Activated CD4-positive, CD25-positive, alpha-beta regulatory T cell treated with anti-CD3 and anti-CD28 coated beads, Interleukin-2, amount 50 U/mL, for 24 hours (primary cell): ENCODE results near the gene NT5C.
"Not testable (repeated sequence)": the region's sequence is repeated elsewhere in the genome, so short reads cannot be mapped to it uniquely, and the experiment has no call there.

Experiments
- ATAC-seq, 2 donors: fragments of 150-1000 bp; cut with Tn5 transposase; one replicate each; pipeline ENCODE4 v1.10.0; 2021; ENCODE audit warnings: mild to moderate bottlenecking in 1 of 2, moderate library complexity in 1 of 2

NT5C gene

DNA sequence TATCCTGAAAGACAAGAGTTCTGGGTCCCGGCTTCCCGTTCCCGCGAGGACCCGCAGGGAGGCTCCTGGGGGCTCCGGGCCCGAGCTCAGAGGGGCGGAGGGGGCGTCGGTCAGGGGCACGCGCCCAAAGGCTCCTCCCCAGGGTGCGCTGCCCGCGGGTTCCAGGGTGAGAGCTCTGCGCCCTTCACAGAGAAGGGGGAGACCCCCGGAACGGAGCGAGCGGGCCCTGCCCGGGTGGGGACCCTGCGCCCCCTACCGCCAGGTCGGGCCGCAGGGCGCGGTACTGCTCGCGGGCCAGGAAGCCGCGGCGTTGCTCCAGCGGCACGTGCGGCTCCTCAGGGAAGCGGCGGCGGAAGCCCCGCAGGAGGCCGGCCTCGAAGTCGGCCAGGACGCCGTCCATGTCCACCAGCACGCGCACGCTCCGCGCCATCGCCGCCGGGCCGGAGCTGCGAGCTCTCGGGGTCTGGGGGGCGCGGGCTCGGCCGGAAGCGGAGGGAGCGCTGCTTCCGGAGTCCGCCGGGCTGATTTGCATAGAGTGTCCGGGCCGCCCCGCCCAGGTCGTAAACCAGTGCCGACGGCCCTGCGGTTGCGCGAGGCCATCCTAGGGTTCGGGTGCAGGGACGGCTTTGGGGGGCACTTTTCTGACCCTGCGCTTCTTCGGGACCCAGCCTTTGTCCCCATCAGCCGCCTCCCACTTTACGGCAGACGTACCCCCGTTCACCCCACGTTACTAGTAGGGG is at the start of gene NT5C:
Gene NT5C, minus strand, starts transcription at position 465 of the 740 bp plus-strand sequence. Its CDS starts 35 bp downstream, at position 430.
- ATAC-seq: peak; percentile 82 to 83

DNA sequence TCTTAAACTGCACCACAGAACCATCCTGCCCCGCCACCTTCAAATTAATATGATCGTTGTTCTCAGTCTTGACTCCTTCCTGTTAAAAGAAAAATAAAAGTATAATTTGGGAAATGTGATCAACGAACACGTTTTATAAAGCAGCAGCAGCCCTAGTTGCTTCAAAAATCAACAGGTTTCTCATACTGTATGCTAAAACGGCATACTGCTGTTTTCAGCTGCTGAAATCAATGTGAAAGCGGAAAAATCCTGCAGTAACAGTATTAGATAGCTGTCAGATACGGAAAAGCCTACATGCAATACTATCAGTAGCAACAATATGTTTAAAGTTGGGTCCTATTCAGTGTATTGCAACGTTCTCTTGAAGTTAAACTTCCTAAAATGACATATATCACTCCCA is 49.6 kb upstream of the NT5C start:
- no peak for ATAC-seq

DNA sequence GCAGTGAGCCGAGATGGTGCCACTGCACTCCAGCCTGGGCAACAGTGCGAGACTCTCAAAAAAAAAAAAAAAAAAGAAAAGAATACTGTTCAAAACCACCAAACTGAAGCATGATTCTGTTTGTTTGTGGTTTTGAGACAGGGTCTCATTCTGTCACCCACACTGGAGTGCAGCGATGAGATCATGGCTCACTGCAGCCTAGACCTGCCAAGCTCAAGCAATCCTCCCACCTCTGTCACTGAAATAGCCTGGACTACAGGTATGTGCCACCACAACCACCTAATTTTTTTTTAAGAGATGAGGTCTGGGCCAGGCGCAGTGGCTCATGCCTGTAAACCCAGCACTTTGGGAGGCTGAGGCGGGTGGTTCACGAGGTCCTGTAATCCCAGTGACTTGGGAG is 46.9 kb upstream of the NT5C start:
- ATAC-seq: no peak

DNA sequence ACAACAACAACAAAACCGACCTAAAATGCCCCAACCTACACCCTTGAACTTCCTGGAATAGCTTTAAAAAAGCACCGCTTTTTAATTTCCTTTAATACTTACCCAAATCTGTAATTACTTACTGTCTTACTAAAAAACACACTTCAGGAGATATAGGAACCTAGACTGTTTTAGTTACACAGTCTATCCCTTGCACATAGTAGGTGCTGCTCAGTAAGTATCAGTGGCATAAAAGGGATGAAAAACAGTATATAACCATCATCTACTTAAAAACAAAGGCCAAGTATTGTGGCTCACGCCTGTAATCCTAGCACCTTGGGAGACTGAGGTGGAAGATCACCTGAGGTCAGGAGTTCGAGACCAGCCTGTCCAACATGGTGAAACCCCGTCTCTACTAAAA is 45.1 kb upstream of the NT5C start:
- ATAC-seq: no peak

DNA sequence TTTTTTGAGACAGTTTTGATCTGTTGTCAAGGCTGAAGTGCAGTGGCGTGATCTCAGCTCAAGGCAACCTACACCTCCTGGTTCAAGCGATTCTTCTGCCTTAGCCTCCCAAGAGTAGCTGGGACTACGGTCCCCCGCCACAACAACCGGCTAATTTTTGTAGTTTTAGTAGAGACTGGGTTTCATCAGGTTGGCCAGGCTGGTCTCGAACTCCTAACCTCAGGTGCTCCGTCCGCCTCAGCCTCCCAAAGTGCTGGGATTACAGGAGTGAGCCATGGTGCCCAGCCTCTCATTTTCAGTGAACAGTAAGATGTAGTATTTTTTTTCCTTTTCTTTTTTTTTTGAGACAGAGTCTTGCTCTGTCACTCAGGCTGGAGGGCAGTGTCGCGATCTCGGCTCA is 43.5 kb upstream of the NT5C start:
- ATAC-seq: no peak

DNA sequence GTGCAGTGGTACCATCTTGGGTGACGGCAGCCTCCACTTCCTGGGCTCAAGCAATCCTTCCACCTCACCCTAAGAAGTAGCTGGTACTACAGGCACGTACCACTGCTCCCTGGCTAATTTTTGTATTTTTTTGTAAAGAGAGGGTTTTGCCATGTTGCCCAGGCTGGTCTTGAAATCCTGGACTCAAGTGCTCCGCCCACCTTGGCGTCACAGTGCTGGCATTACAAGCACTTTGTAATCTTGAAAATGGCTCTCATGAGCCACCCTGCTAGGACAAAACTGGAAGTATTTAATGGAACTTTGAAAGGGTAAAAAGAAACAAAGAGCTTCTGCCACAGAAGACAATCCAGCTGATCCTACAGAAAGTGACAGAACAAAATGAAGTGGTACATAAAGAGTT is 42.0 kb upstream of the NT5C start:
- no peak for ATAC-seq

DNA sequence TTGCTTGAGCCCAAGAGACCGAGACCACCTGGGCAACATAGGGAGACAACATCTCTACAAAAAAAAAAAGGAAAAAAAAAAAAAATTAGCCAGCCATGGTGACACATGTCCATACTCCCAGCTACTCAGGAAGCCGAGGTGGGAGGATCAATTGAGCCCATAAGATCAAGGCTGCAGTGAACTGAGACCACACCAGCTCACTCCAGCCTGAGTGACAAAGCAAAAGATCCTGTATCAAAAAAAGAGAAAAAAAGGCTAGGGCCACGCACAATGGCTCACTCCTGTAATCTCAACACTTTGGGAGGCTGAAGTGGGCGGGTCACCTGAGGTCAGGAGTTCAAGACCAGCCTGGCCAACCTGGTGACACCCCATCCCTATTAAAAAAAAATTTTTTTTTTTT is 37.5 kb upstream of the NT5C start:
- ATAC-seq: no peak

DNA sequence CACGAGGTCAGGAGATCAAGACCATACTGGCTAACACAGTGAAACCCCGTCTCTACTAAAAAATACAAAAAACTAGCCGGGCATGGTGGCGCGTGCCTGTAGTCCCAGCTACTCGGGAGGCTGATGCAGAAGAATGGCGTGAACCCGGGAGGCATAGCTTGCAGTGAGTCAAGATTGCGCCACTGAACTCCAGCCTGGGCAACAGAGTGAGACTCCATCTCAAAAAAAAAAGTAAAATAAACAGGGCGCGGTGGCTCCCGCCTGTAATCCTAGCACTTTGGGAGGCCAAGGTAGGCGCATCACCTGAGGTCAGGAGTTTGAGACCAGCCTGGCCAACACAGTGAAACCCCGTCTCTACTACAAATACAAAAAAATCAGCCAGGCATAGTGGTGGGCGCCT is 33.1 kb upstream of the NT5C start:
- ATAC-seq: not testable (repeated sequence)

DNA sequence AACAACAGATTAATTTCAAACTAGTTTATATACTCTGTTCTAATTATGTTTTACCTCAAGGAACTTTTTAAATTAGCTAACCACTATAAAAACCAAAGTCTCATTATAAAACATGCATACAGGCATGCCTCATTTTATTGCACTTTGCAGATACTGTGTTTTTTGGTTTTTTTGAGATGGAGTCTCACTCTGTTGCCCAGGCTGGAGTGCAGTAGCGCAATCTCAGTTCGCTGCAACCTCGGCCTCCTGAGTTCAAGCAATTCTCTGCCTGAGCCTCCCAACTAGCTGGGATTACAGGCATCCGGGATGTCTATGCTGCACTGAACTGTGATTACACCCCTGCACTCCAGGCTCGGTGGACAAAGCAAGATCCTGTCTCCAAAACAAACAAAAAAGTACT is 31.5 kb upstream of the NT5C start:
- ATAC-seq: no peak

DNA sequence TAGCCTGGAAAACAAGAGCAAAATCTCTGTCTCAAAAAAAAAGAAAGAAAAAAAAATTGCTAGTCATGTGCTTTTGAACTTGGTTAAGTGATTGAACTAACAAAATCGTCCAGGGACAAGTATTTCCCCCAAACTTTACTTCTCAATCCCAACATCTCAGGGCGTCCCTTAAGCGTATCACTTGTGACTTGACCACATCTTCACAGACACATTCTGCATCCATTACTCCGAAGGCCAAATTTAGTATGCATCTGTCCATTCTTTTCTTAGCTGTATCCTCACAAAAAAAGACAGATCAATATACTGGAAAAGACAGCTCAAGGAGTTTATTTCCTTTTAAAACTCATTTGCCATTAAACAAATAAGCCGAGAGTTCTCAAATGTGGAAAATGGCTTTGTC is 28.7 kb upstream of the NT5C start:
- ATAC-seq: no peak

DNA sequence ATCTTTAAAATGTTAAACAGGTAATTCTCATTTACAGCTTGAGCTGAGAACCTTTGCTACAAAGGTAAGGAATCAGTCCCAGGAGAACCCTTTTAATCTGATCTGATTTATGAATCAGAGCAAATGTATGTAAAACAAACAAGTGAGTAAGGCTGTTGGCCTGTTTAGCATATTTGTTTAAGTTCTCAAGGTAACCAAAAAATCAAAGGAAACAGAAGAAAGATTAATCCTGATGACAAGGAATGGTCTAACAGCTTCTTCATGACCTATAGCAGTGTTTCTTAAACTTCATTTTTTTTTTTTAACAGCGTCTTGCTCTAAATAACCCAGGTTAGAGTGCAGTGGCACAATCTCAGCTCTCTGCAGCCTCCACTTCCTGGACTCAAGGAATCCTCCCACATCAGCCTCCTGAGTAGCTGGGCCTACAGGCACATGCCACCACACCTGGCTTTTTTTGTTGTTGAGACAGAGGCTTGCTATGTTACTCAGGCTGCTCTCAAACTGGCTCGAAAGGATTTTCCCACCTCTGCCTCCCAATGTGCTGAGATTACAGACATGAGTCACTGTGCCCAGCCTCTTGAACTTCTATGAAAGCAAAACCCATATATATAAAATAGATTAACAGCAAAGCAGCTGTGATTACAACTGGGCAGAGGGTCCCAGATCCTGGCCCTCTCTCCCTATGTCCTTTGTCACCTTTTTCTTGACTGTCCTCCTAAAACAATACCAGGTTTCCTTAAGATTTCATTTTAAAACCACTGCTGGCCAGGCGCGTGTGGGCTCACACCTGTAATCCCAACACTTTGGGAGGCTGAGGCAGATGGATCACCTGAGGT is 27.9 kb upstream of the NT5C start:
- no peak for ATAC-seq

DNA sequence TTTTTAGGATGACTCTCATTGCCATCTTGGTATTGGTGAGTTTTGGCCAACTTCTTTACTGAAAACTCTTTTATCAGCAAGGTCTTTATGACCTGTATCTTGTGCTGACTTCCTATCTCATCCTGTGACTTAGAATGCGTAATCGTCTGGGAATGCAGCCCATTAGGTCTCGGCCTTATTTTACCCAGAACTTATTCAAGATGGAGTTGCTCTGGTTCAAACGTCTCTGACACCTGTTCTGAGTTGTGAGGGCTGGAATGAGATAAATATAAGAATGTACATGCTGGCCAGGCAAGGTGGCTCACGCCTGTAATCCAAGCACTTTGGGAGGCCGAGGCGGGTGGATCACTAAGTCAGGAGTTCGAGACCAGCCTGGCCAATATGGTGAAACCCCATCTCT is 26.9 kb upstream of the NT5C start:
- not testable (repeated sequence) for ATAC-seq

DNA sequence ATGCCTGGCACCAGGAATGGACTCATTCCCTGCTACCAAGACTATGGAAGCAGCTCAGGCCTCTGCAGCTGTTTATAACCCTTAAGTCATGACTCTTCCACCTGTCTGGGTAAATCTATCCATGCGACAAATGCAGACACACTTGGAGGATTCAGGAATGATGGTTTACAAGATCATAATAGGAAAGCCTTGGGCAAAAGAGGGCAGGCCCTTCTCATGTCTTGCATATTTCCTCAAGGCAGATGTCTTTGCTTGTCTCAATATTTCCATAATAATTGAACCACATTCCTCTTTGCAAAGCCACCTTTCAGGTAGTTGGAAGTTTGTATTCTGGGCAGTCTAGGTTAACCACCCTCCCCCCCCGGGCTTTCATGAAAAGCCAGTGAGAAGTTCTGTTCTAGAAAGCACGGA is 23.7 kb upstream of the NT5C start:
- ATAC-seq: no peak

DNA sequence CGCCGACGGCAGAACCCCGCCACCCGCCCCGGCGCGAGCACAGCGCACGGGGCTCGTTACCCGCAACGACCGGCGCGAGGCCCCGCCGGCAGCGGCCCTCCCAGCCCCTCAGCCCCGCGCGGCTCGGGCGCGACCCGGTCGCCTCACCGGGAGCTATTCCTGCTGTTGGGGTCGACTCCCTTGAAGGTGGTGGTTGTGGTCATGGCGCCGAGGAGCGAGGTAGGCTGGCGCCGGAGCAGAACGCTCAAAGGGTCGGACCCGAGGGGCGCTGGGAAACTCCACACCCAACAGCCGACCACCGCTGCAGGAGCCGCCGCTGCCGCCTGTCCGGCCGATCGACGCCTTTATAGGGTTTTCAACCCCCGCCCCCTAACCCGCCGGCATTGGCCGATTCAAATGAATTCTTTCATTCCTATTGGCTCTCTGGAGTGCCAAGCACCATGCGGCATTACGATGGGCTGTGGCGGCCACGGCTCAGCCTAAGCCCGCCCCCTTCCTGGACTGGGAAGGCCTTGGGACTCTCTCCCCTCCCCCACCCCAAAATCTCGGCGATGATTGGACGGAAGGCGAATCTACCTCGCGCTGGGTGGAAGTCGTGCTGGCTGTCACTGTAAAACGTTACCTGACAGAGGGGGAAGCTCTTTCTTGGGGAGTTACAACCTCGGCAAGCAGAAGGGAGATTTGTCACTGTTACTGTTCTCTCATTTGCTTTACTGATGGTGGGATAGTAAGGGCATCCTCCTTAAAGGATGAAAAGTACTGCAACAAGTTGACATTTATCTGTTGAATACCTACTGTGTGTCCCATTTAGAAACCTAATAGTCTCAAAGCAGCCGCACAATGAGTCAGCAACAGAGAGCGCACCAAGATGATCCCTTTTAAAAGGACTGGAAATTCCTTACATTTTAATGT is 22.9 kb upstream of the NT5C start, which contains the start of gene JPT1:
Gene JPT1, minus strand, starts transcription at position 318 of the 912 bp plus-strand sequence. Its CDS starts 115 bp downstream, at position 203.
- peak; percentile 98 to 99 for ATAC-seq

DNA sequence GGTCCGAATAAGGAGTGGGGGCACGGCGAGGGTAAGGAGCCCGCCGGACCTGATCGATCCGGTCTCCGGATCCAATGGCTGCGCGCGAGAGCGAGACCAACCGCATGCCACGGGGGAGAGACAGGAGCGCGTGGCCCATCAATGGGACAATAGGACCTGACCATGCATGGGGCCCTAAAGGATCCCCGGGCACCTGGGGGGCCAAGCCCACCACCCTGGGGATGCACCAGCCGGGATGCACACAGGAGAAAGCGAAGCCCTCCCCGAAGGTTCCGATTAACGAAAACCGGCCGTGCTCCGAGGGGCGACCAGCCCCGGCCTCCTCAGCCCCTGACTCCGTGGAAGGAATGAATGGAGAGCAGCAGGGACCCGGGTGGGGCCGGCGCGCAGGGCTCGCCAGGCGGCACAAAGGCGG is 22.2 kb upstream of the NT5C start:
- ATAC-seq: peak in 1 of 2 donors; percentile 0

DNA sequence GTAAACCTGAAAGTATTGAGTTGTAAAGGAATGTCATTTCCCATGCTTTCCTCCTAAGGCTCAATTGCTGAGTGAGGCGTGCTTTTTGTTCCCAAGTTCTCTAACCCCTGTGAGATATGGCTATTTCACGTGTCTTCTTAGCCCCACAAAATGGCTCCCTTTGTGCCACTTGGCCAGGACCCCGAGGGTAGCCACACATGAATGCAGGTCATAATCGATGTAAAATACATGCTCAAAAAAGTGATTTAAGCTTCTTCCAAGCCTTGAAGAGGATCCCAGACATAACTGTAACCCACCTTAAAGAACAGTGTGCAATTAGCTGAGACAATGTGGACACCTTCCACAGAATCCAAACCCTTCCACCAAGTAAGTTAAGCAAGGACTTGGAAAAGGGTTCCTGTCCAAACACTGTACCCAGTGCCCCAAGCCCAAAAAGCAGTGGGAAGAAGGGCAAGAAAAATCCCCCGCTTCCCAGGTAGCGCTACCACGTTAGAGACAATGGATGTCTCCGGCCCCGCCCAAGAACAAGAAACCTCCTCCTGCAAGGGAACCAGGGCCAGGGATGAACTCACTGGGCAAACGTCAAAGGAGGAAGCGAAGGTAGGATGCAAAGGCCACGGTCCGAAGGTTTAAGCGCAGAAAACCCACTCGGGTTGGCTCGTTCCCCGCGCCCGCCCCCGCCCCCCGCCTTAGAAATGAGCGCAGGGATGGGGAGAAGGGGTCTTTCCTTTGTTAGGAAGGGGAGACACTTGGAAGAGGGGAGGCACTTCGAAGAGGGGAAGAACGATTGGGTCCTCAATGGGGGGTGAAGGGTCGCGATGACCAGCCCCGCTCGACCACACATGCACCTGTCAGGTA is 21.6 kb upstream of the NT5C start:
- no peak for ATAC-seq

DNA sequence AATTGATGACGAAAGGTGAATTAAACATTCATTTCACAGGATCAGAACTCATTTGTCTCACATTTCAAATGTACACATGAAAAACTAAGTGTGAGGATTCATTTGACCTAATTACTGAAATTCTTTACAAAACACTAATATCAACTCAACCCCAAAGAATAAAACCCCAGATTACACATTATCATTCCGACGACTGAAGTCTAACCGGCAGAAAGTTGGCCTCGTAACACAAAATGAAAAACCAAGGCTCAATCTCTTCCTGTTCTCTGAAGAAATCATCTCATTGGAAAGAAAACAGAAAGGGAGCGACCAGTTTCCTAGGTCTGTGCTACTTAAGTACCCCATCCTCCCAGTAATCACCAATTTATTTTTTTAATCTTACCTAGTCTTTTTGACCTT is 21.0 kb upstream of the NT5C start:
- ATAC-seq: no peak

DNA sequence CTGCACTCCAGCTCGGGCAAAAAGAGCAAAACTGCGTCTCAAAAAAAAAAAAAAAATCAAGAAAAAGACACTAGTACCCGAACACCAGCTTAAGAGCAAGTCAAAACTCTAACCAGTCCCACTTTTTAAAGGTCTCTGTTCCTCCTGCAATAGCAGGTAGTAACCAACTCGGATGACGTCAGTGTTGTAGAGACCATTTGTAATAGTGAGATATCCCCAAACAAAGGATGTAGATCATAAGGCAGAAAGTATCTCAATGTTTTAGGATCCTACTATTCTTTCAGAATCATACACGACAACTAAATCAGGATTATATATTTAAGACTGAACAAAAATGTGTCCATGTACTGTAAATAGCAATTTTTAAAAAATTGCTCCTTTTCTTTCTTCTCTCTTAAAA is 20.4 kb upstream of the NT5C start:
- ATAC-seq: no peak

DNA sequence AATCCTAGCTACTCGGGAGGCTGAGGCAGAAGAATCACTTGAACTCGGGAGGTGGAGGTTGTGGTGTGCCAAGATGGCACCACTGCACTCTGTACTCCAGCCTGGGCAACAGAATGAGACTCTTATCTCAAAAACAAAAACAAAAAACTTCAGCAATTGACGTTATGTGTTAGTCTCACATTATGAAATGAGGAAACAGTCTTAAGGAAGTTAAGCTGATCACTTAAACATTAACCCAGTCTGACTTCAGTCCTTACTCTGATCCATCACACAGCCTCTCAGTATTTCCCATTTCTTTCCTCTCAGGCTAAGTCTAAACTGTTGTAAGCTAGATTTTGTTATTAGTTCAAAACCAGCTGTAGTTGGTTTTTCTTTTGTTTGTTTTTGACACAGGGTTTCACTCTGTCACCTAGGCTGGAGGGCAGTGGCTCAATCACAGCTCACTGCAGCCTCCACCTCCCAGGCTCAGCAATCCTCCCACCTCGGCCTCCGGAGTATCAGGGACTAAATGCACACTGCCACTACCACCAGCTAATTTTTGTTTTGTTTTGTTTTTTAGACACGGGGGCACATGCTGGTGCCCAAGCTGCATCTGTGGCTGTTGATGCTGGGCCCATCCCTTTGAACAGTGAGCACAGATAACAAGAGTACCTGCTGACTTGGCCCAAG is 16.5 kb upstream of the NT5C start:
- no peak for ATAC-seq

DNA sequence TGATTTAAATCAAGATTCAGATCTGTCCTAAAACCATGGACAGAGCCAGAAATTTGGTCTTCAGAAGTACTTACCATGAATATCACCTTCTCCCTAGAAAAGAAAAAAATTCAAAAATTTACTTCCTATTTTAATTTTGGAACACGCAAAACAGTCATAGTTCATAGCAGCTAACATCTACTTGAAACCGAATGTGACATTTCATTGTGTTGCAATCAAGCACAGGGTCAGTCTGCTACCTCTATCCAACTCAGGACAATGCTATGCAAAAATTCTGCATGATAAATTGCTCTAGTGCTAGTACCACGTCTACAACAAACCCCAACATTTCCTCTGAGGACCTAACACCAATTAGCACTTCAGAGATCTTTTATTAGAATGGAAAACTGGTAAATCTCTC is 15.1 kb upstream of the NT5C start:
- no peak for ATAC-seq

DNA sequence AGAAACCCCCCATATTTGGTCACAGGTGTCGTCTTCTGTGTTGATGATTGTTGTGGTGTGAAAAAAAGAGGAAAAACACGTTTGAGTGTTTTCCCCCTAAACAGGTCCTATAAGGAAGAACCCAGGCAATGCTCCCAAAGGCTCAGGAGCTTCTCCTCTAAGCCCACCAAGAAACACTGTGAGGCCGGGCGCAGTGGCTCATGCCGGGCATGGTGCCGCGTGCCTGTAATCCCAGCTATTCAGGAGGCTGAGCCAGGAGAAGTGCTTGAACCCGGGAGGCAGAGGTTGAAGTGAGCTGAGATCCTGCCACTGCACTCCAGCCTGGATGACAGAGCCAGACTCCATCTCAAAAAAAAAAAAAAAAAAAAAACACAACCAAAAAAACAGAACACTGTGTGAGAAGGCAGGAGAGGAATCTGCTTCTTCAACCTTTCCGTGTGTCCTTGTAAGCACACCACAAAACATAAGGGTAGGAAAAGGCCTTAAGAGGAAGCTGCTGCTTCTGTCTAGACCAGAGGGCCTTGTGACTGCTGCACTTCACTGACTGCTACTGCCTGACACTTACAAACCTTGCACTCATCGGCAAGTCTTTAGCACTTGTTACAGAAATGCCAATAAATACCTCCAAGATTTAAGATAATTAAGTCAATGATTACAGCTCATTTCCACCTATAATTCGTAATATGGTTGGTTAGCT is 13.4 kb upstream of the NT5C start:
- ATAC-seq: no peak
